OCI-LY1 (cell line): ENCODE data around the gene C5orf22.

Experiments used
- EZH2 ChIP-seq: fragments of 200-600 bp; sonication (generic), shearing (Covaris generic); IDR thresholded peaks from 2 replicates; pipeline ENCODE4 v1.8.0; 2017; ENCODE audit warnings: borderline replicate concordance, mixed run types, mild to moderate bottlenecking, antibody characterized with exemption, low read length, moderate library complexity, mixed read lengths
- TF ChIP-seq, protein P1 (sequence below): fragments of 200-600 bp; sonication (generic), shearing (Covaris generic); IDR thresholded peaks from 2 replicates; pipeline ENCODE4 v1.5.1; 2017; ENCODE audit warnings: mild to moderate bottlenecking, antibody characterized with exemption, low read length, moderate library complexity, mixed read lengths

DNA sequence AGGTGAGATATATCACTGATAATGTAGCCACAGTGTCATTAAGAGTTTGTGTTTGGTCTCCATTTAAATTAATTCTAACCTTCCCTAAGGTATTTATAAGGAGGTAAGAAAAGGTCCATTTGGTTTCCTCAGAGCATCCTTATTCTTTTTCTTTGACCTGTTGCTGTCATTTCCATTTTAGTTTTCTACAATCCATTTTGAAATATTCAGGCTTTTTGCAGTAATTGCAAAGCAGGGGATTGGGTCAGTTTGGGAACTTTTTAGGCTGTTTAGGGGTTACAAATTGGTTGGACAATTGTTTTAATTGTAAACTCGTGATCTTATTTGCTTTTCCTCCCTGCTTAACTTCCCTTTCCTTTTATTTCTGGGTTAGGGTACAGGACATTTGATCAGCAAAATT, 64.3 kb downstream of the C5orf22 start:
- TF ChIP-seq, protein P1, sequence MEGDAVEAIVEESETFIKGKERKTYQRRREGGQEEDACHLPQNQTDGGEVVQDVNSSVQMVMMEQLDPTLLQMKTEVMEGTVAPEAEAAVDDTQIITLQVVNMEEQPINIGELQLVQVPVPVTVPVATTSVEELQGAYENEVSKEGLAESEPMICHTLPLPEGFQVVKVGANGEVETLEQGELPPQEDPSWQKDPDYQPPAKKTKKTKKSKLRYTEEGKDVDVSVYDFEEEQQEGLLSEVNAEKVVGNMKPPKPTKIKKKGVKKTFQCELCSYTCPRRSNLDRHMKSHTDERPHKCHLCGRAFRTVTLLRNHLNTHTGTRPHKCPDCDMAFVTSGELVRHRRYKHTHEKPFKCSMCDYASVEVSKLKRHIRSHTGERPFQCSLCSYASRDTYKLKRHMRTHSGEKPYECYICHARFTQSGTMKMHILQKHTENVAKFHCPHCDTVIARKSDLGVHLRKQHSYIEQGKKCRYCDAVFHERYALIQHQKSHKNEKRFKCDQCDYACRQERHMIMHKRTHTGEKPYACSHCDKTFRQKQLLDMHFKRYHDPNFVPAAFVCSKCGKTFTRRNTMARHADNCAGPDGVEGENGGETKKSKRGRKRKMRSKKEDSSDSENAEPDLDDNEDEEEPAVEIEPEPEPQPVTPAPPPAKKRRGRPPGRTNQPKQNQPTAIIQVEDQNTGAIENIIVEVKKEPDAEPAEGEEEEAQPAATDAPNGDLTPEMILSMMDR: no peak
- no peak for TF ChIP-seq EZH2
